Stimulated activated CD4-positive, alpha-beta T cell treated with anti-CD3 and anti-CD28 coated beads, TNF-alpha, amount 100 ng/mL, for 4 hours (primary cell): ENCODE data around the gene NLGN1.
"Not testable (repeated sequence)": the region's sequence is repeated elsewhere in the genome, so short reads cannot be mapped to it uniquely, and the experiment has no call there.

Experiments used
- DNase-seq, 3 experiments: peaks; one replicate each; pipeline ENCODE4 v3.0.0-alpha.2; 2020; ENCODE audit warnings: low read depth in 3 of 3

The NLGN1 gene

GRCh38 chr3:174216946-174217718, 819.6 kb downstream of the NLGN1 start:
- no peak for DNase-seq

- no peak for DNase-seq
Measured at GRCh38 chr3:174218016-174218415, 820.5 kb downstream of the NLGN1 start.

- no peak for DNase-seq
Measured at GRCh38 chr3:174219738-174220137, 822.2 kb downstream of the NLGN1 start.

GRCh38 chr3:174220775-174221554, 823.4 kb downstream of the NLGN1 start:
- no peak for DNase-seq

GRCh38 chr3:174223042-174223441, 825.5 kb downstream of the NLGN1 start:
- no peak for DNase-seq

- DNase-seq = no peak
Measured at GRCh38 chr3:174223626-174224025, 826.1 kb downstream of the NLGN1 start.

GRCh38 chr3:174229916-174230315, 832.4 kb downstream of the NLGN1 start:
- DNase-seq = no peak

GRCh38 chr3:174232028-174232657, 834.6 kb downstream of the NLGN1 start:
- not testable (repeated sequence) for DNase-seq

GRCh38 chr3:174232658-174233429, 835.3 kb downstream of the NLGN1 start:
- no peak for DNase-seq

GRCh38 chr3:174233511-174233910, 836.0 kb downstream of the NLGN1 start:
- no peak for DNase-seq

- DNase-seq = no peak
Measured at GRCh38 chr3:174242311-174243041, 844.9 kb downstream of the NLGN1 start.

GRCh38 chr3:174243171-174243570, 845.6 kb downstream of the NLGN1 start:
- no peak for DNase-seq

GRCh38 chr3:174247687-174248152, 850.2 kb downstream of the NLGN1 start:
- no peak for DNase-seq

GRCh38 chr3:174251681-174252080, 854.1 kb downstream of the NLGN1 start:
- no peak for DNase-seq

- DNase-seq = no peak
Measured at GRCh38 chr3:174253196-174253823, 855.8 kb downstream of the NLGN1 start.

GRCh38 chr3:174253940-174254339, 856.4 kb downstream of the NLGN1 start:
- DNase-seq = no peak

GRCh38 chr3:174255454-174255853, 857.9 kb downstream of the NLGN1 start:
- DNase-seq = no peak

- no peak for DNase-seq
Measured at GRCh38 chr3:174266476-174266875, 868.9 kb downstream of the NLGN1 start.

- DNase-seq = no peak
Measured at GRCh38 chr3:174268061-174268460, 870.5 kb downstream of the NLGN1 start.

- no peak for DNase-seq
Measured at GRCh38 chr3:174268586-174268985, 871.0 kb downstream of the NLGN1 start.

GRCh38 chr3:174270841-174271240, 873.3 kb downstream of the NLGN1 start:
- no peak for DNase-seq
